HFF-Myc (cell line): ENCODE results near the gene STK32C.
A peak's percentile ranks its signal among the peaks of the same experiment; 100 is the strongest.

Source experiments
- DNase-seq: peaks from one replicate; pipeline ENCODE4 v3.0.0-alpha.2; 2011; ENCODE audit warnings: low read depth; ENCODE audit errors: extremely low read depth
- H3K4me3 ChIP-seq: replicated peaks from 2 replicates; pipeline ENCODE4 v1.5.1; 2011; ENCODE audit warnings: low read depth, mild to moderate bottlenecking, control low read depth, low read length
- TF ChIP-seq, protein P1 (sequence below): IDR thresholded peaks from 2 replicates; pipeline ENCODE4 v1.5.1; 2012; ENCODE audit warnings: mild to moderate bottlenecking, low read depth, low read length, control low read depth; ENCODE audit errors: missing control alignments

The STK32C gene

DNA sequence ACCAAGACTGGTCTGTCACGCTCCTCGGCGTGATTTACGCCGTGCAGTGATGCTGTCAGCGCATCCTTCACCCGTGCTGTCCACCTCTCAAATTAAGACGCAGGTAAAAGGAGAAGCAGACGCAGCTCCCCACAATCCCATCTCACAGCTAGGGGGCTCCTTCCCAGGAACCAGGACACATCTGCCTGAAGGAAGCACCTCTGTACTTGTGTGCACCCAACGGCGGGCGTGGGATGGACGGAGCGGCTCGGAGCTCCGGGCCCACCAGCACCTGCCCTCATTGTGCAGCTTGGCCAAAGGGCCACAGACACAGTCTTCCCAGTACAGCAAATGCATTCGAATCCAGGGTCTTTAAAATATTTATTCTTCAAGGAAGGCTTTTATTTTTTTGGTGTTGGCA is 55.3 kb downstream of the STK32C start:
- H3K4me3 ChIP-seq = no peak overlapping the region
- DNase-seq = no peak
- TF ChIP-seq, protein P1, sequence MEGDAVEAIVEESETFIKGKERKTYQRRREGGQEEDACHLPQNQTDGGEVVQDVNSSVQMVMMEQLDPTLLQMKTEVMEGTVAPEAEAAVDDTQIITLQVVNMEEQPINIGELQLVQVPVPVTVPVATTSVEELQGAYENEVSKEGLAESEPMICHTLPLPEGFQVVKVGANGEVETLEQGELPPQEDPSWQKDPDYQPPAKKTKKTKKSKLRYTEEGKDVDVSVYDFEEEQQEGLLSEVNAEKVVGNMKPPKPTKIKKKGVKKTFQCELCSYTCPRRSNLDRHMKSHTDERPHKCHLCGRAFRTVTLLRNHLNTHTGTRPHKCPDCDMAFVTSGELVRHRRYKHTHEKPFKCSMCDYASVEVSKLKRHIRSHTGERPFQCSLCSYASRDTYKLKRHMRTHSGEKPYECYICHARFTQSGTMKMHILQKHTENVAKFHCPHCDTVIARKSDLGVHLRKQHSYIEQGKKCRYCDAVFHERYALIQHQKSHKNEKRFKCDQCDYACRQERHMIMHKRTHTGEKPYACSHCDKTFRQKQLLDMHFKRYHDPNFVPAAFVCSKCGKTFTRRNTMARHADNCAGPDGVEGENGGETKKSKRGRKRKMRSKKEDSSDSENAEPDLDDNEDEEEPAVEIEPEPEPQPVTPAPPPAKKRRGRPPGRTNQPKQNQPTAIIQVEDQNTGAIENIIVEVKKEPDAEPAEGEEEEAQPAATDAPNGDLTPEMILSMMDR = no peak

DNA sequence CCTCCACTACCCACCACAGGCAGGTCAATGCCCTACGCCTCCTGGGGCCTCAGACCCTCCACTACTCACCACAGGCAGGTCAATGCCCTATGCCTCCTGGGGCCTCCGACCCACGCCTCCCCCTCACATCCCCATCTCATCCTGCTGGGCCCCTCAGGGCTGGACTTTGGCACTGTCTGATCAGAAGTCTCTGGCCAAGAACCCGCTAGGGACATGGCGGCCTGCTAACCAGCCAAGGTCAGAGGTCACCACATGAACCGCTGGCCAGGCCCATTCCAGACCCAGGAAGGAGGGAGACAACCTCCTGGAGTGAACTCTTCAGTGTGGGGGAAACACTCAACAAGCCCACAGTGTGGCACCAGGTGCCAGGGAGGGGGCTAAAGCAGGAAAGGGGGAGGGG is 55.8 kb downstream of the STK32C start:
- no peak for DNase-seq
- no peak overlapping the region for H3K4me3 ChIP-seq
- TF ChIP-seq, protein P1 = no peak

DNA sequence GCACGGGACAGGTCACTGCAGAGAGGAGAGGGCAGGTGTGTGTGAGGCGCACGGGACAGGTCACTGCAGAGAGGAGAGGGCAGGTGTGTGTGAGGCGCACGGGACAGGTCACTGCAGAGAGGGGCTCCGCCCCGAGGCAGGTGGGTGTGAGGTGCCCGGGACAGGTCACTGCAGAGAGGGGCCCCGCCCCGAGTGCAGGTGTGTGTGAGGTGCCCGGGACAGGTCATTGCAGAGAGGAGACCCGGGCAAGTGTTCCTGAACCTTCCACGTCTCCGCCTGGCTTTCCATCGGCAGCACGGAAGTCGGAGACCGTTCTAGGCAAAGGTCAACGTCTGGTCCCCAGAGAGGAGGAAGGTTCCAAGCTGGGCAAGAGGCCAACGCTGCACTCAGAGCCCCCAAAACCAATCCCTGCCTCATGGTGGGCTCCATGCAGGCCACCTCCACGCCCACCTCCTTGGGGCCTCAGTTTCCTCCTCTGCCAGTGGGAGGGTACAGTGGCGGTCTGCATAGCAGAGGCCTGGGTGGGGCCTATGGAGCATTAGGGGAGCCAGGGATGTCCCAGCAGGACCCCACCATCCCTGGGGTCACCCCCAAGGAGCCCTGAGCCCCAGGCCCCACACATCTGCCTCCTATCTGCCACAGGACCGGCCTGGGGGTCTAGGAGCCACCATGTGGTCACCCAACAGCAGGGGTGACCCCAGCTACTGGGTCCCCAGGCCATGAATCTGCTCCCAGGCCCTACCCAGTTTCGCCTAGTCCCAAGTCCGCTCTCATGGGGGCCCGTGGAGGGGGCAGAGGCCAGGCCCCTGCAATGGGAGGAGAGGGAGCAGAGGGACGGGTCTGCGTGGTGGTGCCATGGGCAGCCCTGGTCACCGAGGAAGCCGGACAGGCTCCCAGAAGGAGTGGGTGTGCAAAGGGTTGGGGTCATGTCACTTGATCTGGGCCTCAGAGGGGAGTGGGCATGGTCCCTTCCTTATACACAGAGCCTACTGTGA is 57.0 kb downstream of the STK32C start:
- no peak for DNase-seq
- TF ChIP-seq, protein P1 = no peak
- no peak overlapping the region for H3K4me3 ChIP-seq

DNA sequence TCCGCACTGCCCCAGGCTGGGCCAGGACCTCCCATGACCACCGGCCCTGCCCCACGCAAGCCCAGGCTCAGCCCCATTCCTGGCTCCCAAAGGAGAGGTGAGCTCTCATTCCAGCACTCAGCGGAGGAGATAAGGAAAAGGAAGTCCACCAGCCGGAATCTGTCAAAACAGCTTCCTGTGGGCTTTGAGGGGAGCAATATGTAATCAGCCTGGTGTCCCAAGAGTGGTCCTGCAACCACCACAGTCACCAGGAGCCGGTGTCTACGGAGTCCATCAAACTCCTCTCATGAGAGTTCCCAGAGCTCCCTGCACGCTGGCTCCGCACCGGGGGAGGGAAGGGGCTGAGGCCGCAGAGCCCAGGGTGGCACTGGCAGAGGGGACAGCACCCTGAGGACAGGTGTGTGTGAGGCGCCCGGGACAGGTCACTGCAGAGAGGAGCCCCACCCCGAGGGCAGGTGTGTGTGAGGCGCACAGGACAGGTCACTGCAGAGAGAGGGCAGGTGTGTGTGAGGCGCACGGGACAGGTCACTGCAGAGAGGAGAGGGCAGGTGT is 57.9 kb downstream of the STK32C start:
- no peak overlapping the region for H3K4me3 ChIP-seq
- TF ChIP-seq, protein P1 = no peak
- DNase-seq = no peak

DNA sequence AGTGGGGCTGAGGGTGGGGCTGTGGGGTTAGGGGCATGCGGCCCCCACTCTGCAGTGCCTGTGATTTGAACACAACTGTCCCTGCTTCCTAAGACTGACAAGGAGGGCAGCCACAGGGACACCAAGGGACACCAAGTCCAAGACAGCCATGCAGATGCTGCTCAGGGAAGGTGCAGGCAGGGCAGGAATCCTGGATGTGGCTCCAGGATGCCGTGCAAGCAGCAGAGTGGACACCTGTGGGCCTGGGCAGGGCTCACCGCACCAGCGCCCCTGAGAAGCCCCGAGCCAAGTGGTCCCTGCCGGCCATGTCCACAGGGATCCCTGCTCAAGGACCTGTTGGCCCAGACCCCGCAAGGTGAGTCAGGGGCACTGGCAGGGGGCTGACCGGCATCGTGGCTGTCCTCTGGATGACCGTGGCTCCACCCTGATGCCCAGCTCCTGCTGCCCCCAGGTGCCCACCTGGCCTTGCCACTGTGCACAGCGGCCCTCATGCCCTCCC is 58.5 kb downstream of the STK32C start:
- no peak for DNase-seq
- H3K4me3 ChIP-seq = no peak overlapping the region
- TF ChIP-seq, protein P1 = no peak

DNA sequence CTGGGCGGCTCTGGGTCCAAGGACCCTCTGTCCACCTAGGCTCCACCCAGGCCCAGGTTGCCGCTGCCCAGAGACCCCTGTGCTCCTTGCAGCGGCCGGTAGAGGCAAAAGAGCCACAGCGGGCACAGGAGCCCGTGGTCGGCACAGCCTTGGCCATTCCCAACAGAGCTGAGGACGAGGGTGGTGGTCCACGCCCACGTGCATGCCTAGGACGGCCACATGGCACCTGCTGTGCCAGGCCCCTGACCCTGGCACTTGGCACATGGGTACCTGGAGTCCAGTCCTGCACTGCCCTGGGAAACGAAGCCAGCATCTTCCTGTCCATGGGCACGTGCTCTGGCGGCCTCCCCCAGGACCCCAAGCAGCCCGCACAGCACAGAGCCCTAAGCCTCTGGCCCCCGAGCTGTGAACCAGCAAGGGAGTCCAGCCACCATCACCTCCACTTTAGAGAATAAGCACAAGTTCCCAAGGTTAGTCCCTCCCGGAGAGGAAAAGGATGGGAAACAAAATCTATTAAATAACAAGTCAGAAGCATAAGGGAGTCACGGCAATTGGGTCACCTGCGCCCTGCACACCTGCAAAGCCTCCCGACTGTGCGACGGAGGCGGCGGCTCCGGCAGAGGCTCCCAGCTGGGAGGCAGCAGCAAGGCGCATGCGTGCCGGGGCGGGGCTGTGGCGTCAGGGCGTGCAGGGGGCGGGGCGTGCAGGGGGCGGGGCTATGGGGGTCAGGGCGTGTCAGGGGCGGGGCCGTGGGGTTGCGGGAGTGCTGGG is 59.1 kb downstream of the STK32C start:
- H3K4me3 ChIP-seq = peak overlapping the region; percentile 37
- TF ChIP-seq, protein P1 = no peak
- DNase-seq = no peak
